ENCODE measurements around the gene DUSP1. TPM values are rescaled to one million over a fixed set of nuclear protein-coding genes. Genes with fewer than 3 reads are reported as not detected.
A peak's percentile ranks its signal among the peaks of the same experiment; 100 is the strongest.

DUSP1 gene
- polyA plus RNA-seq, 1 experiment: 432 TPM

DNA sequence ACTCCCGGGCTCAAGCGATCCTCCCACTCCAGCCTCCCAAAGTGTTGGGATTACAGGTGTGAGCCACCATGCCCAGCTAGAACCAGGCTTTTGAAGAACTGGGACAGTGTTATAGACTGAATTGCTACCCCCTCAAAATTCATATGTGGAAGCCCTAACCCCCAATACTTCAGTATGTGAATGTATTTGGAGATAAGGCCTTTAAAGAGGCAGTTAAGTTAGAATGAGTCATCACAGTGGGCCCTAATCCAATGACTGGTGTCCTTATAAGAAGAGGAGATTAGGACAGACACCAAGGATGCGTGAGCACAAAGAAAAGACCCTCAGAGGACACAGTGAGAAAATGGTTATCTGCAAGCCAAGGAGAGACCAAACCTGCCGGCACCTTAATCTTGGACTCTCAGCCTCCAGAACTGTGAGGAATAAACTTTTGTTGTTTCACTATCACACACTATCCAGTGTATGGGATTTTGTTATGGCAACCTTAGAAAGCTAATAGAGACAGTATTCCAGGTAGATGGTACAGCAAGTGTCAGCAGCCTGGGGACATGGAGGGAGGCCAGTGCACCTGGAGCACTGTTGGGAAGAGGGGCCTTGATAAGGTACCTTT lies 31.7 kb upstream of the DUSP1 start:
- CTCF ChIA-PET: no interaction called here

DNA sequence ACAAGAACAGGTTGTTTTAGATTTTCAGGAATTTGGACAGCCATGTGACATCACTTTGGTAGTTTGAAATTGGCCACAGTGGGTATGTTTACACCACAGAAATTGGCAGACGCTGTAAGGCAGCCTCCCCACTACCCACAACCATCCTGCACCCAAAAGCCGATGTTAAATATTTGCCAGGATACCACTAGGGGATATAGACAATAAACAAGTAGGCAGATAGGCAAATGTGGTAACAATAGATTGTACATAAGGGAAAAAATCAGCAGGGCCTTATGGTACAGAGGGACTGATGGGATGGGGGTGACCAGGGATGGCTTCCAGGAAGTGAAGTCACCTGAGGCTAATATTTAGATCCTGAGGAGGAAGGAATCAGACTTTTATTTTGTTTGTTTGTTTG lies 31.1 kb upstream of the DUSP1 start:
- Histone ChIP-seq H3K36me3 (ENCODE audit: control insufficient read depth, insufficient read depth, low read length) (no peaks in the 10 kb centered on the region), H3K4me3 (ENCODE audit: low read depth, low read length) (no peak overlapping the region), H3K27me3 (ENCODE audit: control insufficient read depth, insufficient read depth, low read length) (no peaks in the 10 kb centered on the region)
- no peak for DNase-seq (ENCODE audit: low read depth)
- CTCF ChIA-PET: no interaction called here
- POLR2A ChIA-PET: no interaction called here
- TF ChIP-seq, protein P1, sequence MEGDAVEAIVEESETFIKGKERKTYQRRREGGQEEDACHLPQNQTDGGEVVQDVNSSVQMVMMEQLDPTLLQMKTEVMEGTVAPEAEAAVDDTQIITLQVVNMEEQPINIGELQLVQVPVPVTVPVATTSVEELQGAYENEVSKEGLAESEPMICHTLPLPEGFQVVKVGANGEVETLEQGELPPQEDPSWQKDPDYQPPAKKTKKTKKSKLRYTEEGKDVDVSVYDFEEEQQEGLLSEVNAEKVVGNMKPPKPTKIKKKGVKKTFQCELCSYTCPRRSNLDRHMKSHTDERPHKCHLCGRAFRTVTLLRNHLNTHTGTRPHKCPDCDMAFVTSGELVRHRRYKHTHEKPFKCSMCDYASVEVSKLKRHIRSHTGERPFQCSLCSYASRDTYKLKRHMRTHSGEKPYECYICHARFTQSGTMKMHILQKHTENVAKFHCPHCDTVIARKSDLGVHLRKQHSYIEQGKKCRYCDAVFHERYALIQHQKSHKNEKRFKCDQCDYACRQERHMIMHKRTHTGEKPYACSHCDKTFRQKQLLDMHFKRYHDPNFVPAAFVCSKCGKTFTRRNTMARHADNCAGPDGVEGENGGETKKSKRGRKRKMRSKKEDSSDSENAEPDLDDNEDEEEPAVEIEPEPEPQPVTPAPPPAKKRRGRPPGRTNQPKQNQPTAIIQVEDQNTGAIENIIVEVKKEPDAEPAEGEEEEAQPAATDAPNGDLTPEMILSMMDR (IDR thresholded peaks at IDR 0.05; ENCODE audit: insufficient read depth, low read depth, low read length): no peak

More for the DNA sequence above, 31.7 kb upstream of the DUSP1 start:
- no peaks in the 10 kb centered on the region for H3K36me3 ChIP-seq (ENCODE audit: control insufficient read depth, insufficient read depth, low read length)
- H3K27me3 ChIP-seq (ENCODE audit: control insufficient read depth, insufficient read depth, low read length): no peaks in the 10 kb centered on the region
- TF ChIP-seq, protein P1 (IDR thresholded peaks at IDR 0.05; ENCODE audit: insufficient read depth, low read depth, low read length): no peak
- POLR2A ChIA-PET: no interaction called here
- H3K4me3 ChIP-seq (ENCODE audit: low read depth, low read length): no peak overlapping the region
- no peak for DNase-seq (ENCODE audit: low read depth)

GRCh38 chr5:172801179-172801671 lies 30.2 kb upstream of the DUSP1 start:
- H3K36me3 ChIP-seq (ENCODE audit: control insufficient read depth, insufficient read depth, low read length): no peaks in the 10 kb centered on the region
- CTCF ChIA-PET: interaction anchor here (0.6 to 1.1 kb wide), 3 partner anchors 32 to 82 kb away, joined by 3 read pairs; no protein-coding TSS in a partner anchor
- TF ChIP-seq, protein P1 (IDR thresholded peaks at IDR 0.05; ENCODE audit: insufficient read depth, low read depth, low read length): no peak
- no peak overlapping the region for H3K4me3 ChIP-seq (ENCODE audit: low read depth, low read length)
- no peaks in the 10 kb centered on the region for H3K27me3 ChIP-seq (ENCODE audit: control insufficient read depth, insufficient read depth, low read length)
- POLR2A ChIA-PET: interaction anchor here (0.6 kb wide), 1 partner anchor 68 kb away, joined by 8 read pairs; no protein-coding TSS in a partner anchor
- peak; percentile 94 for DNase-seq (ENCODE audit: low read depth)

DNA sequence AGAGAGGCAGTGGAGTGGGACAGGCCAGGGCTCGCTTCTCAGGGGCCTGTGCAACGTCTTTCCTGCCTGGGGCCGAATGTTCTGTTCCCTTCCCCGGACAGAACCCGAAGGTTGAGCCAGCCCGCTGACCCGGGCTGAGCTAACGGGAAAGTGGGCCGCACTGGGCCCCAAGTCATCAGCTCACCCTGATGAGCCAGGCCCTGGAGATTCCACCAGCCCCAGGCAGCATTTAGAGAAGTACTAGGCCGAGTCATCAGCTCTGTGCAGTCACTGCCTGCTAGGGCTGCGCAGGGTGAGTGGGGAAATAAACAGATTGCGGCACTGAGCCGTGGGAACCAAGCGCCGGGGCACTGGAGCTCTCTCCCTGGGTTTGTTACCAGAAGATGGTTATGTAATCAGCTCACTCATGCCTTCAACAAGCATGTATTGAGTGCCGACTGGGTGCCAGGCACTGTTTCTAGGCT lies 29.1 kb upstream of the DUSP1 start:
- TF ChIP-seq, protein P1 (IDR thresholded peaks at IDR 0.05; ENCODE audit: insufficient read depth, low read depth, low read length): no peak
- H3K27me3 ChIP-seq (ENCODE audit: control insufficient read depth, insufficient read depth, low read length): no peaks in the 10 kb centered on the region
- ChIA-PET POLR2A (interaction anchor here (0.5 to 1.1 kb wide), 6 partner anchors 29 to 155 kb away, joined by 3 to 5 read pairs (median 4); partner anchors contain the start of gene DUSP1), CTCF (interaction anchor here (0.7 to 1.1 kb wide), 6 partner anchors 23 to 58 kb away, joined by 3 to 5 read pairs (median 3); partner anchors contain the start of gene DUSP1)
- no peak overlapping the region for H3K4me3 ChIP-seq (ENCODE audit: low read depth, low read length)
- peak; percentile 85 for DNase-seq (ENCODE audit: low read depth)
- no peaks in the 10 kb centered on the region for H3K36me3 ChIP-seq (ENCODE audit: control insufficient read depth, insufficient read depth, low read length)

DNA sequence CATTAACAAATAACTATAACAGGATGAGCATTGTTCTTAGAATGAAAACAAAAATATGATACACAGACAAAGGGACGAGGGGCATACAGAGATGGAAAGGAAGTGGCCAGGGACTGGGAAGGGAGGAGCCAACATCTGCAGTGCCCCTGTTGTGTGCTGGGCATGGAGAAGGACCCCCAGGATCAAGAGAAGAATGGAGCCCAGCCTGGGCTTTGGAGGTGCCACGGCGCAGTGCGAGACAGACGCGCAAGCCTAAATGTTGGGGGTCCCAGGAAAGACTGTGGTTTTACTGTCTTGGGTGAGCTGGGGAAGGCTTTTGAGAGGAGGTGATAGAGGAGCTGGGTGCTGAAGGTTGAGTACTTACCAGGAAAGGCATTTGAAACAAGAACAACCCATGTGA lies 28.4 kb upstream of the DUSP1 start:
- ChIA-PET POLR2A (interaction anchor here (0.5 to 0.7 kb wide), 2 partner anchors 40 to 154 kb away, joined by 3 to 4 read pairs; no protein-coding TSS in a partner anchor), CTCF (no interaction called here)
- Histone ChIP-seq H3K36me3 (ENCODE audit: control insufficient read depth, insufficient read depth, low read length) (no peaks in the 10 kb centered on the region), H3K27me3 (ENCODE audit: control insufficient read depth, insufficient read depth, low read length) (no peaks in the 10 kb centered on the region), H3K4me3 (ENCODE audit: low read depth, low read length) (no peak overlapping the region)
- DNase-seq (ENCODE audit: low read depth): no peak
- TF ChIP-seq, protein P1 (IDR thresholded peaks at IDR 0.05; ENCODE audit: insufficient read depth, low read depth, low read length): no peak
